HepG2 (cell line): ENCODE results near the gene PTPRE. TPM values are rescaled to one million over a fixed set of nuclear protein-coding genes. Genes with fewer than 3 reads are reported as not detected.

ENCODE experiments used
- ATAC-seq: fragments of 200-7000 bp; cut with Tn5 transposase; 3 replicates; pipeline ENCODE4 v1.9.1; 2020; ENCODE audit warnings: mild to moderate bottlenecking, moderate library complexity
- BruUV-seq: library from RNA; stranded (reverse); fragments of 400-500 nt; replicated peaks from 2 replicates; lab custom pipeline; 2021; lab: Mats Ljungman, UMichigan
- CTCF ChIA-PET: fragments of 300-600 bp; formaldehyde crosslinking; extraction: SDS; loops from one replicate; lab custom pipeline; 2021; ENCODE audit warnings: low total read pairs, inconsistent platforms, low intra/inter-chr PET ratio; lab: Yijun Ruan, JAX
- POLR2A ChIA-PET: fragments of 350-600 bp; sonication (Branson Sonifier 250); formaldehyde crosslinking; loops from one replicate; lab custom pipeline; 2020; ENCODE audit warnings: antibody characterized with exemption, inconsistent platforms; lab: Yijun Ruan, JAX
- DNase-seq: peaks from one replicate; pipeline ENCODE4 v3.0.0-alpha.2; 2015; ENCODE audit warnings: low spot score
- FAIRE-seq: peaks from 3 replicates; lab custom pipeline; 2011; peaks lifted over from hg19 to GRCh38; lab: Jason Lieb, UNC
- H2AFZ ChIP-seq: one replicate; pipeline ENCODE4 v1.6.1; 2011; ENCODE audit warnings: low read length, inconsistent platforms
- H3K27ac ChIP-seq: fragments of 300-600 bp; 3 replicates; pipeline ENCODE4 v1.8.0; 2011; ENCODE audit warnings: mixed run types, mild to moderate bottlenecking, mixed read lengths, low read length, inconsistent platforms; ENCODE audit not compliant: insufficient read depth; ENCODE audit errors: extremely low read length
- H3K27me3 ChIP-seq, 2 experiments: fragments of 200-600 bp in 1 of 2; 2 replicates in 1 of 2; 3 replicates in 1 of 2; pipeline versions ENCODE4 v1.6.0 to v1.8.0; 2011; ENCODE audit warnings: low read length in 2 of 2, mild to moderate bottlenecking in 2 of 2, moderate library complexity in 2 of 2, inconsistent platforms in 1 of 2; ENCODE audit not compliant: insufficient read depth in 2 of 2, control insufficient read depth in 1 of 2
- H3K36me3 ChIP-seq, 2 experiments: fragments of 200-600 bp in 1 of 2; replicated peaks in 1 of 2; 2 replicates in 1 of 2; 3 replicates in 1 of 2; pipeline versions ENCODE4 v1.5.1 to v1.8.0; 2011; ENCODE audit warnings: low read length in 2 of 2, inconsistent platforms in 1 of 2; ENCODE audit not compliant: insufficient read depth in 2 of 2, control insufficient read depth in 1 of 2
- H3K4me1 ChIP-seq: 2 replicates; pipeline ENCODE4 v1.5.1; 2012; ENCODE audit warnings: low read length, inconsistent platforms; ENCODE audit not compliant: insufficient read depth
- H3K4me2 ChIP-seq: 2 replicates; pipeline ENCODE4 v1.6.0; 2011; ENCODE audit warnings: low read depth, low read length, inconsistent platforms
- H3K4me3 ChIP-seq, 3 experiments: fragments of 200-600 bp in 1 of 3; sonication (generic), shearing (Covaris generic) in 1 of 3; replicated peaks in 1 of 3; 2 replicates each; pipeline ENCODE4 v1.5.1; 2011 to 2016; ENCODE audit warnings: low read length in 3 of 3, inconsistent platforms in 2 of 3, low read depth in 2 of 3, mild to moderate bottlenecking in 2 of 3, control low read depth in 1 of 3, mixed read lengths in 1 of 3; ENCODE audit not compliant: insufficient read depth in 1 of 3
- H3K79me2 ChIP-seq: one replicate; pipeline ENCODE4 v1.6.1; 2011; ENCODE audit warnings: low read length, inconsistent platforms; ENCODE audit not compliant: insufficient read depth
- H3K9ac ChIP-seq: 2 replicates; pipeline ENCODE4 v1.6.0; 2011; ENCODE audit warnings: mild to moderate bottlenecking, low read depth, low read length, inconsistent platforms; ENCODE audit not compliant: insufficient read depth
- H3K9me3 ChIP-seq: 2 replicates; pipeline ENCODE4 v1.5.1; 2012; ENCODE audit warnings: mild to moderate bottlenecking, low read length
- H4K20me1 ChIP-seq: 2 replicates; pipeline ENCODE4 v1.6.0; 2011; ENCODE audit warnings: inconsistent platforms, mild to moderate bottlenecking, low read length, moderate library complexity; ENCODE audit not compliant: insufficient read depth
- CEBPZ ChIP-seq: IDR thresholded peaks from 2 replicates; pipeline ENCODE4 v1.6.1; 2012; ENCODE audit warnings: low read length, improper control_type of control experiment
- E2F2 ChIP-seq: sonication (generic); formaldehyde crosslinking; IDR thresholded peaks from 2 replicates; pipeline ENCODE4 v1.4.0; 2020; ENCODE audit warnings: missing genetic modification reagents, borderline replicate concordance
- GABPB1 ChIP-seq: IDR thresholded peaks from 2 replicates; pipeline ENCODE4 v1.6.1; 2016; ENCODE audit warnings: mild to moderate bottlenecking, missing genetic modification reagents, moderate library complexity, missing compliant biosample characterization
- HOXA7 ChIP-seq: sonication (generic); formaldehyde crosslinking; IDR thresholded peaks from 2 replicates; pipeline ENCODE4 v1.8.1; 2022; ENCODE audit warnings: mild to moderate bottlenecking, missing genetic modification reagents, moderate library complexity
- MLX ChIP-seq: IDR thresholded peaks from 2 replicates; pipeline ENCODE4 v1.6.1; 2016
- NFATC3 ChIP-seq: sonication (generic); formaldehyde crosslinking; IDR thresholded peaks from 2 replicates; pipeline ENCODE4 v1.5.1; 2020; ENCODE audit warnings: mild to moderate bottlenecking, missing genetic modification reagents
- PAWR ChIP-seq: sonication (generic); formaldehyde crosslinking; IDR thresholded peaks from 2 replicates; pipeline ENCODE4 v1.4.0; 2020; ENCODE audit warnings: missing genetic modification reagents, mild to moderate bottlenecking, borderline replicate concordance
- POLR2AphosphoS5 ChIP-seq: IDR thresholded peaks from 2 replicates; pipeline ENCODE4 v1.6.1; 2012; ENCODE audit warnings: low read depth, low read length
- SIX4 ChIP-seq: sonication (generic); formaldehyde crosslinking; IDR thresholded peaks from 2 replicates; pipeline ENCODE4 v1.4.0; 2020; ENCODE audit warnings: missing genetic modification reagents
- TBX3 ChIP-seq: fragments of 450-650 bp; IDR thresholded peaks from 2 replicates; pipeline ENCODE4 v1.6.1; 2017; ENCODE audit warnings: antibody characterized with exemption, mild to moderate bottlenecking, inconsistent platforms, borderline replicate concordance
- ZNF205 ChIP-seq: IDR thresholded peaks from 2 replicates; pipeline ENCODE4 v1.6.1; 2018; ENCODE audit warnings: missing biosample characterization, missing genetic modification reagents
- ZNF34 ChIP-seq: sonication (generic); formaldehyde crosslinking; IDR thresholded peaks from 2 replicates; pipeline ENCODE4 v1.4.0; 2020; ENCODE audit warnings: mild to moderate bottlenecking, missing genetic modification reagents, borderline replicate concordance
- ZNF691 ChIP-seq: sonication (generic); formaldehyde crosslinking; IDR thresholded peaks from 2 replicates; pipeline ENCODE4 v1.4.0; 2020; ENCODE audit warnings: missing genetic modification reagents, low read depth, mild to moderate bottlenecking, borderline replicate concordance
- ZNF704 ChIP-seq: sonication (generic); formaldehyde crosslinking; IDR thresholded peaks from 2 replicates; pipeline ENCODE4 v1.8.1; 2023; ENCODE audit warnings: mild to moderate bottlenecking, inconsistent platforms, moderate library complexity, missing genetic modification reagents, borderline replicate concordance
- ZNF775 ChIP-seq: sonication (generic); formaldehyde crosslinking; IDR thresholded peaks from 2 replicates; pipeline ENCODE4 v1.4.0; 2020; ENCODE audit warnings: missing genetic modification reagents, mild to moderate bottlenecking, moderate library complexity, borderline replicate concordance
- ZSCAN12 ChIP-seq: sonication (generic); formaldehyde crosslinking; IDR thresholded peaks from 2 replicates; pipeline ENCODE4 v1.9.0; 2021; ENCODE audit warnings: mild to moderate bottlenecking, missing genetic modification reagents
- WGBS: methylation state at CpG from one replicate; pipeline ENCODE4 v1.1.6; 2017; ENCODE audit warnings: low lambda C conversion rate; 5-methylcytosine and 5-hydroxymethylcytosine counted together
- in situ Hi-C: cut with HindIII; loops from 2 replicates; pipeline ENCODE4 v1.10.0; 2017; ENCODE audit warnings: low pct_unique_long_range_greater_than_20kb; ENCODE audit not compliant: extremely low pct_ligation_motif_present
- intact Hi-C: fragments of 100-400 bp; cut with micrococcal nuclease; formaldehyde crosslinking; loops from one replicate; pipeline ENCODE4 v1.10.0; 2022; ENCODE audit not compliant: unreplicated experiment
- polyA plus RNA-seq, 8 experiments: library from polyadenylated mRNA; depleted of rRNA in 3 of 8; stranded (reverse) in 7 of 8; unstranded in 1 of 8; fragments of >200 nt; fragmentation: Illumina TruSeq in 4 of 8; extraction: Trizol in 4 of 8; gene quantifications; 2 replicates each; pipeline versions ENCODE4 v1.2.1 to v1.2.3, GENCODE V29; 2011 to 2016; ENCODE audit warnings: low read depth in 4 of 8, missing spikeins in 1 of 8, mixed read lengths in 1 of 8; ENCODE audit not compliant: insufficient read depth in 1 of 8
- total RNA-seq, 5 experiments: library from RNA; depleted of rRNA; stranded (reverse); fragments of >200 nt; fragmentation: Illumina TruSeq; extraction: Trizol; gene quantifications; 2 replicates each; pipeline ENCODE4 v1.2.3, GENCODE V29; 2016; ENCODE audit warnings: low read depth in 1 of 5

The PTPRE gene
- total and polyA plus RNA-seq, 2 of the 13 experiments (the other 11 are each of a cell fraction or from before 2014, with no cell fraction given) = 0.01 to 0.02 TPM

GRCh38 chr10:127944256-127944655, 37.4 kb downstream of the PTPRE start:
- H3K79me2 ChIP-seq = no peaks in the 10 kb centered on the region
- peaks cover 1 to 12% of the 10 kb centered on the region in 2 experiments; a peak in 2 of 5 replicates for H3K27me3 ChIP-seq
- H3K9me3 ChIP-seq = no peaks in the 10 kb centered on the region
- no peaks in the 10 kb centered on the region for H4K20me1 ChIP-seq
- no peaks in the 10 kb centered on the region for H3K36me3 ChIP-seq
- FAIRE-seq (no peak), DNase-seq (no peak), ATAC-seq (no peak)
- no peak overlapping the region for H3K4me3 ChIP-seq
- H3K4me2 ChIP-seq = no peak overlapping the region
- POLR2A ChIA-PET = no interaction called here
- H3K27ac ChIP-seq = no peak overlapping the region
- in situ Hi-C loops = no loop called here
- WGBS = 3% methylated on average over 2 of the region's 2 CpGs
- intact Hi-C loops = no loop called here
- CTCF ChIA-PET = no interaction called here
- no peak overlapping the region for H3K9ac ChIP-seq
- BruUV-seq = no TSS peak
- no peak overlapping the region for H2AFZ ChIP-seq
- no peaks in the 10 kb centered on the region for H3K4me1 ChIP-seq
- TF ChIP-seq ZNF775 = no peak
- no peak for TF ChIP-seq SIX4 (CRISPR knock-in tag)
- TF ChIP-seq ZNF704 (CRISPR knock-in tag) = no peak
- no peak for TF ChIP-seq ZNF34 (CRISPR knock-in tag)
- TF ChIP-seq NFATC3 (CRISPR knock-in tag) = no peak
- no peak for TF ChIP-seq ZNF205
- no peak for TF ChIP-seq CEBPZ
- no peak for TF ChIP-seq POLR2AphosphoS5
- no peak for TF ChIP-seq ZNF691 (CRISPR knock-in tag)
- no peak for TF ChIP-seq GABPB1 (CRISPR knock-in tag)
- no peak for TF ChIP-seq ZSCAN12
- TF ChIP-seq PAWR (CRISPR knock-in tag) = no peak
- no peak for TF ChIP-seq HOXA7 (CRISPR knock-in tag)
- no peak for TF ChIP-seq MLX (CRISPR knock-in tag)
- TF ChIP-seq TBX3 = no peak
- no peak for TF ChIP-seq E2F2
